Sciatic nerve (tissue), 2 donors: ENCODE measurements around the gene OR5AN1. TPM values are rescaled to one million over a fixed set of nuclear protein-coding genes. Genes with fewer than 3 reads are reported as not detected.
"Not testable (repeated sequence)": the region's sequence is repeated elsewhere in the genome, so short reads cannot be mapped to it uniquely, and the experiment has no call there.

Experiments
- ATAC-seq: fragments of 200-7000 bp; cut with Tn5 transposase; one replicate; pipeline ENCODE4 v1.9.1; 2020; ENCODE audit warnings: mild to moderate bottlenecking, moderate library complexity
- DNase-seq: peaks from one replicate; pipeline ENCODE4 v3.0.0-alpha.2; 2020; ENCODE audit warnings: low spot score
- intact Hi-C: fragments of 100-400 bp; cut with DNase I; formaldehyde crosslinking; loops from one replicate; pipeline ENCODE4 v1.14.2; 2022
- total RNA-seq: library from RNA; stranded (reverse); fragmentation: NEBNext Ultra II Directional; extraction: Animal tissue kit (Norgen Biotek cat#: 25700); gene quantifications from one replicate; pipeline ENCODE4 v1.2.1, GENCODE V29; 2021
- donor health status: DM: no; HTN: no; CAD: no.
- donor health status: DM: no; HTN: no; CAD: no.

OR5AN1 gene
- total RNA-seq, result not detected

- intact Hi-C loops, result no loop called here
- DNase-seq (no peak), ATAC-seq (no peak)
Observed at GRCh38 chr11:59358595-59358994, at the start of gene OR5AN1. TSS of gene OR5AN1 (plus strand) at chr11:59358895. CDS start at chr11:59364459, 5,564 bp downstream.

- ATAC-seq, result no peak
- intact Hi-C loops, result no loop called here
- DNase-seq, result no peak
Observed at GRCh38 chr11:59335001-59335400, 23.7 kb upstream of the OR5AN1 start.

GRCh38 chr11:59336176-59336575 is 22.5 kb upstream of the OR5AN1 start:
- no peak for ATAC-seq
- intact Hi-C loops, result no loop called here

GRCh38 chr11:59336931-59337330 is 21.8 kb upstream of the OR5AN1 start:
- no peak for ATAC-seq
- no peak for DNase-seq
- intact Hi-C loops, result no loop called here

More at GRCh38 chr11:59336176-59336575, 22.5 kb upstream of the OR5AN1 start:
- DNase-seq, result no peak

- ATAC-seq, intact Hi-C loops, DNase-seq: not testable (repeated sequence)
Observed at GRCh38 chr11:59349657-59350056, 9.0 kb upstream of the OR5AN1 start.

- no peak for DNase-seq
- intact Hi-C loops, result no loop called here
- ATAC-seq, result no peak
Observed at GRCh38 chr11:59355226-59355625, 3.5 kb upstream of the OR5AN1 start.

- intact Hi-C loops, result no loop called here
- ATAC-seq (no peak), DNase-seq (no peak)
Observed at GRCh38 chr11:59356561-59356960, 2.1 kb upstream of the OR5AN1 start.

- intact Hi-C loops, result no loop called here
- DNase-seq (no peak), ATAC-seq (no peak)
Observed at GRCh38 chr11:59358020-59358419, 675 bp upstream of the OR5AN1 start.

GRCh38 chr11:59365232-59366018 is 6.7 kb downstream of the OR5AN1 start:
- no peak for DNase-seq
- intact Hi-C loops, result no loop called here
- ATAC-seq, result no peak

- DNase-seq, result no peak
- intact Hi-C loops, result no loop called here
- peak; percentile 71 for ATAC-seq
Observed at GRCh38 chr11:59368238-59369022, 9.7 kb downstream of the OR5AN1 start.

- DNase-seq, intact Hi-C loops, ATAC-seq: not testable (repeated sequence)
Observed at GRCh38 chr11:59372324-59372723, 13.6 kb downstream of the OR5AN1 start.

- intact Hi-C loops, result no loop called here
- DNase-seq (no peak), ATAC-seq (no peak)
Observed at GRCh38 chr11:59380263-59381059, 21.8 kb downstream of the OR5AN1 start.

- intact Hi-C loops, result no loop called here
- DNase-seq (no peak), ATAC-seq (no peak)
Observed at GRCh38 chr11:59394186-59394585, 35.5 kb downstream of the OR5AN1 start.

GRCh38 chr11:59400461-59401261 is 42.0 kb downstream of the OR5AN1 start:
- no peak for DNase-seq
- intact Hi-C loops, result no loop called here
- ATAC-seq, result peak; percentile 20

- peak; percentile 65 for ATAC-seq
- DNase-seq, result no peak
- intact Hi-C loops, result no loop called here
Observed at GRCh38 chr11:59401262-59401552, 42.5 kb downstream of the OR5AN1 start.

GRCh38 chr11:59403546-59403945 is 44.9 kb downstream of the OR5AN1 start:
- intact Hi-C loops, result no loop called here
- DNase-seq, result no peak
- no peak for ATAC-seq

GRCh38 chr11:59413646-59414045 is 55.0 kb downstream of the OR5AN1 start:
- no peak for DNase-seq
- intact Hi-C loops, result no loop called here

GRCh38 chr11:59415111-59415510 is 56.4 kb downstream of the OR5AN1 start:
- intact Hi-C loops, result no loop called here
- DNase-seq (no peak), ATAC-seq (no peak)

More at GRCh38 chr11:59413646-59414045, 55.0 kb downstream of the OR5AN1 start:
- ATAC-seq, result no peak

- ATAC-seq, result no peak
- intact Hi-C loops, result no loop called here
Observed at GRCh38 chr11:59416613-59417012, 57.9 kb downstream of the OR5AN1 start.

More at GRCh38 chr11:59416613-59417012, 57.9 kb downstream of the OR5AN1 start:
- DNase-seq, result no peak
